ENCODE measurements around the gene MMP2. TPM values are rescaled to one million over a fixed set of nuclear protein-coding genes. Genes with fewer than 3 reads are reported as not detected.

The MMP2 gene
- total and polyA plus RNA-seq, 2 of the 13 experiments (the other 11 are each of a cell fraction or from before 2014, with no cell fraction given): 0.31 to 1.3 TPM

DNA sequence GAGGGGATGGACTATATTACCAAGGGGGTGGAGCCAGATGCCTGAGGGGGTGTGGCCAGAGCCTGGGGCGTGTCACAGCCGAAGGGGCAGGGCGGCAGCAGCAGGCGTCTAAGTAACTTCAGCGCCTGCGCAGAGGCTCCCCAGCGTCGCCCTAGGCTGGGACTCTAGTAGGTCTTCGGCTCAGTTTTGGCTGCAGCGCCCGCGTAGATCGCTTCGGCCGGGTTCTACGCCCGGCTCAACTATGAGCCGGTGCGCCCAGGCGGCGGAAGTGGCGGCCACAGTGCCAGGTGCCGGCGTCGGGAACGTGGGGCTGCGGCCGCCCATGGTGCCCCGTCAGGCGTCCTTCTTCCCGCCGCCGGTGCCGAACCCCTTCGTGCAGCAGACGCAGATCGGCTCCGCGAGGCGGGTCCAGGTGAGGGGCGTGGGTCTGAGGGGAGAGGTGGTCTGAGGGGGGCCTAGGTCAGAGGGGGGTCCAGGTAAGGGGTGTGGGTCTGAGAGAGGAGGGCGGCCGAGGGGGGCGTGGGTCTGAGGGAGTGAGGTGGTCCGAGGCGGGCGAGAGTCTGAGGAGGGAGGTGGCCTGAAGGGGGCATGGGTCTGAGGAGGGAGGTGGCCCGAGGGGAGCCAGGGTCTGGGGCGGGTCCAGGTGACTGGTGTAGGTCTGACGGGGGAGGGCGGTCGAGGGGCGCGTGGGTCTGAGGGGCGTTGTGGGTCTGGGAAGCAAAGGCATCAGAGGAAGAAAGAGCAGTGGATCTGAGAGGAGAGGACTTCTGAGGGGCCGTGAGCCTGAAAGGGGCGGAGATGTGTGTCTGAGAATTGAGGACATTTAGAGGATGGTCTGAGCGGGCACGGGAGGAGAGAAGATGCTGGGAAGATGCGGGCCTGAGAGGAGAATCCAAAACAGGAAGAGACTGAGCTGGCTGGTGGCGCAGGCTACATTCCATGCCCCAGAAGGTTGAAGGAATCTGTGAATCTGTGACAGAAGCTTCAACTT, 30.2 kb downstream of the MMP2 start, which contains the start of gene LPCAT2 (continued):
- TF ChIP-seq, protein P1, sequence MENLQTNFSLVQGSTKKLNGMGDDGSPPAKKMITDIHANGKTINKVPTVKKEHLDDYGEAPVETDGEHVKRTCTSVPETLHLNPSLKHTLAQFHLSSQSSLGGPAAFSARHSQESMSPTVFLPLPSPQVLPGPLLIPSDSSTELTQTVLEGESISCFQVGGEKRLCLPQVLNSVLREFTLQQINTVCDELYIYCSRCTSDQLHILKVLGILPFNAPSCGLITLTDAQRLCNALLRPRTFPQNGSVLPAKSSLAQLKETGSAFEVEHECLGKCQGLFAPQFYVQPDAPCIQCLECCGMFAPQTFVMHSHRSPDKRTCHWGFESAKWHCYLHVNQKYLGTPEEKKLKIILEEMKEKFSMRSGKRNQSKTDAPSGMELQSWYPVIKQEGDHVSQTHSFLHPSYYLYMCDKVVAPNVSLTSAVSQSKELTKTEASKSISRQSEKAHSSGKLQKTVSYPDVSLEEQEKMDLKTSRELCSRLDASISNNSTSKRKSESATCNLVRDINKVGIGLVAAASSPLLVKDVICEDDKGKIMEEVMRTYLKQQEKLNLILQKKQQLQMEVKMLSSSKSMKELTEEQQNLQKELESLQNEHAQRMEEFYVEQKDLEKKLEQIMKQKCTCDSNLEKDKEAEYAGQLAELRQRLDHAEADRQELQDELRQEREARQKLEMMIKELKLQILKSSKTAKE (CRISPR knock-in tag; IDR thresholded peaks at IDR 0.05; ENCODE audit: borderline replicate concordance): no peak
- no peak for TF ChIP-seq SKI (IDR thresholded peaks at IDR 0.05; ENCODE audit: partially characterized antibody)
- TF ChIP-seq ZNF263 (CRISPR knock-in tag; IDR thresholded peaks at IDR 0.05): peak; percentile 49; the same call in 1 of the 2 replicates
- TF ChIP-seq NFYC (CRISPR knock-in tag; IDR thresholded peaks at IDR 0.05): no peak
- TF ChIP-seq, protein P2, sequence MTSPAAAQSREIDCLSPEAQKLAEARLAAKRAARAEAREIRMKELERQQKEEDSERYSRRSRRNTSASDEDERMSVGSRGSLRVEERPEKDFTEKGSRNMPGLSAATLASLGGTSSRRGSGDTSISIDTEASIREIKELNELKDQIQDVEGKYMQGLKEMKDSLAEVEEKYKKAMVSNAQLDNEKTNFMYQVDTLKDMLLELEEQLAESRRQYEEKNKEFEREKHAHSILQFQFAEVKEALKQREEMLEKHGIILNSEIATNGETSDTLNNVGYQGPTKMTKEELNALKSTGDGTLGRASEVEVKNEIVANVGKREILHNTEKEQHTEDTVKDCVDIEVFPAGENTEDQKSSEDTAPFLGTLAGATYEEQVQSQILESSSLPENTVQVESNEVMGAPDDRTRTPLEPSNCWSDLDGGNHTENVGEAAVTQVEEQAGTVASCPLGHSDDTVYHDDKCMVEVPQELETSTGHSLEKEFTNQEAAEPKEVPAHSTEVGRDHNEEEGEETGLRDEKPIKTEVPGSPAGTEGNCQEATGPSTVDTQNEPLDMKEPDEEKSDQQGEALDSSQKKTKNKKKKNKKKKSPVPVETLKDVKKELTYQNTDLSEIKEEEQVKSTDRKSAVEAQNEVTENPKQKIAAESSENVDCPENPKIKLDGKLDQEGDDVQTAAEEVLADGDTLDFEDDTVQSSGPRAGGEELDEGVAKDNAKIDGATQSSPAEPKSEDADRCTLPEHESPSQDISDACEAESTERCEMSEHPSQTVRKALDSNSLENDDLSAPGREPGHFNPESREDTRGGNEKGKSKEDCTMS (CRISPR knock-in tag; conservative IDR thresholded peaks at IDR 0.05): no peak
- no peak for TF ChIP-seq U2AF2 (IDR thresholded peaks at IDR 0.05; ENCODE audit: low read depth, low read length)
- no peak for TF ChIP-seq ZFP41 (CRISPR knock-in tag; IDR thresholded peaks at IDR 0.05; ENCODE audit: borderline replicate concordance)
- TF ChIP-seq, protein P3, sequence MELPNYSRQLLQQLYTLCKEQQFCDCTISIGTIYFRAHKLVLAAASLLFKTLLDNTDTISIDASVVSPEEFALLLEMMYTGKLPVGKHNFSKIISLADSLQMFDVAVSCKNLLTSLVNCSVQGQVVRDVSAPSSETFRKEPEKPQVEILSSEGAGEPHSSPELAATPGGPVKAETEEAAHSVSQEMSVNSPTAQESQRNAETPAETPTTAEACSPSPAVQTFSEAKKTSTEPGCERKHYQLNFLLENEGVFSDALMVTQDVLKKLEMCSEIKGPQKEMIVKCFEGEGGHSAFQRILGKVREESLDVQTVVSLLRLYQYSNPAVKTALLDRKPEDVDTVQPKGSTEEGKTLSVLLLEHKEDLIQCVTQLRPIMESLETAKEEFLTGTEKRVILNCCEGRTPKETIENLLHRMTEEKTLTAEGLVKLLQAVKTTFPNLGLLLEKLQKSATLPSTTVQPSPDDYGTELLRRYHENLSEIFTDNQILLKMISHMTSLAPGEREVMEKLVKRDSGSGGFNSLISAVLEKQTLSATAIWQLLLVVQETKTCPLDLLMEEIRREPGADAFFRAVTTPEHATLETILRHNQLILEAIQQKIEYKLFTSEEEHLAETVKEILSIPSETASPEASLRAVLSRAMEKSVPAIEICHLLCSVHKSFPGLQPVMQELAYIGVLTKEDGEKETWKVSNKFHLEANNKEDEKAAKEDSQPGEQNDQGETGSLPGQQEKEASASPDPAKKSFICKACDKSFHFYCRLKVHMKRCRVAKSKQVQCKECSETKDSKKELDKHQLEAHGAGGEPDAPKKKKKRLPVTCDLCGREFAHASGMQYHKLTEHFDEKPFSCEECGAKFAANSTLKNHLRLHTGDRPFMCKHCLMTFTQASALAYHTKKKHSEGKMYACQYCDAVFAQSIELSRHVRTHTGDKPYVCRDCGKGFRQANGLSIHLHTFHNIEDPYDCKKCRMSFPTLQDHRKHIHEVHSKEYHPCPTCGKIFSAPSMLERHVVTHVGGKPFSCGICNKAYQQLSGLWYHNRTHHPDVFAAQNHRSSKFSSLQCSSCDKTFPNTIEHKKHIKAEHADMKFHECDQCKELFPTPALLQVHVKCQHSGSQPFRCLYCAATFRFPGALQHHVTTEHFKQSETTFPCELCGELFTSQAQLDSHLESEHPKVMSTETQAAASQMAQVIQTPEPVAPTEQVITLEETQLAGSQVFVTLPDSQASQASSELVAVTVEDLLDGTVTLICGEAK (IDR thresholded peaks at IDR 0.05): no peak
- TF ChIP-seq, protein P3 (CRISPR knock-in tag; IDR thresholded peaks at IDR 0.05): no peak
- no peak for TF ChIP-seq PAF1 (CRISPR knock-in tag; IDR thresholded peaks at IDR 0.05)
- TF ChIP-seq NR1H2 (CRISPR knock-in tag; IDR thresholded peaks at IDR 0.05; ENCODE audit: borderline replicate concordance, low read depth): no peak
- TF ChIP-seq RELA (CRISPR knock-in tag; IDR thresholded peaks at IDR 0.05): no peak
- TF ChIP-seq ZSCAN30 (CRISPR knock-in tag; IDR thresholded peaks at IDR 0.05): 0 out of 2 replicates have a peak, but pooled peaks have one; percentile 32
- no peak for TF ChIP-seq ZNF792 (CRISPR knock-in tag; IDR thresholded peaks at IDR 0.05)

All from HepG2 (cell line).